Endodermal cell (in vitro differentiated cells): ENCODE data around the gene ANGPTL3. TPM values are rescaled to one million over a fixed set of nuclear protein-coding genes. Genes with fewer than 3 reads are reported as not detected.

Source experiments
- DNase-seq: peaks from one replicate; pipeline ENCODE4 v3.0.0-alpha.2; 2017
- H3K27ac ChIP-seq: 2 replicates; pipeline ENCODE4 v1.5.1; 2013; ENCODE audit warnings: mild to moderate bottlenecking, low read depth, low read length, moderate library complexity
- H3K27me3 ChIP-seq: 2 replicates; pipeline ENCODE4 v1.6.1; 2013; ENCODE audit warnings: mild to moderate bottlenecking, low read length, moderate library complexity; ENCODE audit not compliant: insufficient read depth, control insufficient read depth, poor library complexity, severe bottlenecking
- H3K36me3 ChIP-seq: 2 replicates; pipeline ENCODE4 v1.7.0; 2013; ENCODE audit warnings: mild to moderate bottlenecking, low read length, moderate library complexity; ENCODE audit not compliant: control insufficient read depth, insufficient read depth
- H3K4me1 ChIP-seq: one replicate; pipeline ENCODE4 v1.7.0; 2013; ENCODE audit warnings: low read length; ENCODE audit not compliant: control insufficient read depth, insufficient read depth
- H3K4me3 ChIP-seq: 2 replicates; pipeline ENCODE4 v1.5.1; 2013; ENCODE audit warnings: mild to moderate bottlenecking, low read length, moderate library complexity
- H3K9ac ChIP-seq: 2 replicates; pipeline ENCODE4 v1.6.1; 2013; ENCODE audit warnings: mild to moderate bottlenecking, low read length, moderate library complexity; ENCODE audit not compliant: poor library complexity, severe bottlenecking; ENCODE audit errors: extremely low read depth
- H3K9me3 ChIP-seq: 2 replicates; pipeline ENCODE4 v1.6.1; 2013; ENCODE audit warnings: mild to moderate bottlenecking, low read length, moderate library complexity; ENCODE audit not compliant: control insufficient read depth
- H3K27ac Mint-ChIP-seq: 2 replicates; pipeline ENCODE4 v1.8.0; 2020; ENCODE audit warnings: mixed read lengths
- H3K27me3 Mint-ChIP-seq: 2 replicates; pipeline ENCODE4 v1.8.0; 2021; ENCODE audit warnings: mild to moderate bottlenecking, mixed read lengths; ENCODE audit not compliant: insufficient read depth
- H3K36me3 Mint-ChIP-seq: 2 replicates; pipeline ENCODE4 v1.8.0; 2020; ENCODE audit warnings: low read depth, mixed read lengths
- H3K4me1 Mint-ChIP-seq: 2 replicates; pipeline ENCODE4 v1.8.0; 2020; ENCODE audit warnings: mixed read lengths
- H3K4me3 Mint-ChIP-seq: 2 replicates; pipeline ENCODE4 v1.8.0; 2020; ENCODE audit warnings: mild to moderate bottlenecking, moderate library complexity, mixed read lengths
- H3K9me3 Mint-ChIP-seq: 2 replicates; pipeline ENCODE4 v1.8.0; 2020; ENCODE audit warnings: mild to moderate bottlenecking, mixed read lengths
- CTCF ChIP-seq: fragments of 200-600 bp; sonication (generic); conservative IDR thresholded peaks from 2 replicates; pipeline ENCODE4 v1.5.0; 2021; ENCODE audit warnings: antibody characterized with exemption, mild to moderate bottlenecking
- WGBS, 2 experiments: methylation state at CpG; one replicate each; pipeline versions ENCODE4 v1.1.5 to v1.1.7; 2013; ENCODE audit warnings: missing lambda C conversion rate in 2 of 2, mixed read lengths in 1 of 2; ENCODE audit not compliant: insufficient coverage in 1 of 2, insufficient read length in 1 of 2; 5-methylcytosine and 5-hydroxymethylcytosine counted together
- total RNA-seq, 2 donors: library from RNA; stranded (reverse); fragmentation: NEBNext Ultra II Directional in 1 of 2; extraction: Animal tissue kit (Norgen Biotek cat#: 25700) in 1 of 2; gene quantifications; 2 replicates in 1 of 2; 3 replicates in 1 of 2; pipeline ENCODE4 v1.2.1, GENCODE V29; 2021

ANGPTL3 gene
- total RNA-seq, 2 donors from 2014 or later = not detected

DNA sequence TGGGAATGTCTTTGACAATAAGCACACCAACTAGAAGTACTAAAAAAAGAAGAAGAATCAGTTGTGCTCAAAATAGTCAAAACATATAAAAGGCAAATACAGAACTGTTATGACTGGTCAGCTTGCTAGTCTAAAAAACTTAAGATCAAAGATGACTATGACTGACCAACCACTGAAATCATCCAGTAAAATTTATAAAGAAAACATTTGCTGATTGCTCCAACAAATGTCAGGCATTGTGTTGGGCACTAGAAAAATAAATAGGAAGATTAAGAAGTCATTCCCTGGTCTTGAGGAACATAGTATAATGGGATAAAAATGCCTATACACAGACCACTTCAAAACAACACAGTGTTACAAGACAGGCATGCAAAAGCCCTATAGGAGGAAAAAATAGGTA, 9.3 kb upstream of the ANGPTL3 start:
- TF ChIP-seq CTCF = no peak
- Mint-ChIP-seq H3K36me3 (peaks cover 30% of the 10 kb centered on the region), H3K27me3 (no peaks in the 10 kb centered on the region), H3K4me3 (no peak overlapping the region), H3K27ac (no peak overlapping the region), H3K9me3 (no peaks in the 10 kb centered on the region), H3K4me1 (peaks cover 7% of the 10 kb centered on the region)
- H3K4me1 ChIP-seq = no peaks in the 10 kb centered on the region
- H3K4me3 ChIP-seq = no peak overlapping the region
- DNase-seq = no peak
- H3K27me3 ChIP-seq = no peaks in the 10 kb centered on the region
- H3K9ac ChIP-seq = no peak overlapping the region
- H3K27ac ChIP-seq = no peak overlapping the region
- peaks cover 39% of the 10 kb centered on the region for H3K36me3 ChIP-seq
- H3K9me3 ChIP-seq = peaks cover 7% of the 10 kb centered on the region

DNA sequence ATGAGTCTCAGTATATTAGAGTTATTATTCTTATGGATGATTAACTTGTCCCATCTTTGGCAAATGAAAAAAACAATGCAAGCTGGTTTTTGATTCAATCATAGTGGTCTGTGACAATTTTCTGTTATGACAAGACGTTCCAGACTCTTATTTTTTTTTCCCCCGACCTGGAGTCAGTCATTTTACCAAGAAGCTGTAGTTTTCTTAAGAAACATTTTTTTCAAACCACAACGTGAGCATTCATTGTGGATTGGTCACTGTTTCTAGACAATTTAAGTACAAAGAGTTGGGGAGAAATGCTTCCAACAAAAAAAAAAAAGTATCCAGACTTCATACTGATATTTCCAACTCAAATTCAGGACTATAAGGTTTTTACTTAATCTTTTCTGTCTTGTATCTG, 8.0 kb upstream of the ANGPTL3 start:
- peaks cover 27% of the 10 kb centered on the region for H3K36me3 Mint-ChIP-seq
- TF ChIP-seq CTCF = no peak
- no peak overlapping the region for H3K4me3 Mint-ChIP-seq
- DNase-seq = no peak
- no peaks in the 10 kb centered on the region for H3K4me1 ChIP-seq
- H3K27ac Mint-ChIP-seq = no peak overlapping the region
- H3K27me3 ChIP-seq = no peaks in the 10 kb centered on the region
- no peak overlapping the region for H3K9ac ChIP-seq
- H3K4me1 Mint-ChIP-seq = peaks cover 7% of the 10 kb centered on the region
- peaks cover 29% of the 10 kb centered on the region for H3K36me3 ChIP-seq
- 95 to 100% methylated on average over 1 to 3 of the region's 3 CpGs for WGBS, 2 experiments
- H3K9me3 ChIP-seq = peaks cover 7% of the 10 kb centered on the region
- H3K27me3 Mint-ChIP-seq = no peaks in the 10 kb centered on the region
- no peak overlapping the region for H3K4me3 ChIP-seq
- H3K9me3 Mint-ChIP-seq = no peaks in the 10 kb centered on the region
- H3K27ac ChIP-seq = no peak overlapping the region

DNA sequence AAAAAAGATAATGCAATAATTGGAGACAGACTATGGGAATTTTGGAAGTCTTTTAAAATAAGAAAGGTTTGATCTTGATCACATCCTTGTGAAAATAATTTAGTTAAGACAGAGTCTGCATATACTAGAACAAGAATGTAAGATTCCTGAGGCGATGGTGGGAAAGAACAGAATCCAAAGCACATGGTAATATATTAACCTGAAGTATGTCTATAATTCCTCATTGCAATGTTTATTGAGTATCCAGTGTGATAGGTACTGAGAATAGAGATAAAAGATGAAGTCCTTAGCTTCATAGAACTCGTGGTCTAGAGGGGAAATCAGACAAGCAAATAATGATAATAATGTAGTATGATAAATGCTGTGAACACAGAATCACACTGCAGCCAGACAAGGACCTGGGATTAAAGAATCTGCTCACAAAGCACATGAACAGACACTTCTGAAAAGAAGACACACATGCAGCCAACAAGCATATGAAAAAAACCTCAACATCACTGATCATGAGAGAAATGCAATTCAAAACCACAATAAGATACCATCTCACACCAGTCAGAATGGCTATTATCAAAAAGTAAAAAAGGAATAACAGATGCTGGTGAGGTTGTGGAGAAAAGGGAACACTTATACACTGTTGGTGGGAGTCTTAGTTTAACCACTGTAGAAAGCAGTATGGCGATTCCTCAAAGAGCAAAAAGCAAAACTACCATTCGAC, 6.9 kb upstream of the ANGPTL3 start:
- Mint-ChIP-seq H3K4me1 (peaks cover 6% of the 10 kb centered on the region), H3K27ac (no peak overlapping the region), H3K4me3 (no peak overlapping the region)

More for the DNA sequence above, 6.9 kb upstream of the ANGPTL3 start:
- no peaks in the 10 kb centered on the region for H3K27me3 Mint-ChIP-seq
- H3K36me3 Mint-ChIP-seq = peaks cover 20% of the 10 kb centered on the region
- Histone ChIP-seq H3K36me3 (peaks cover 18% of the 10 kb centered on the region), H3K27me3 (no peaks in the 10 kb centered on the region), H3K9me3 (no peaks in the 10 kb centered on the region), H3K4me1 (no peaks in the 10 kb centered on the region), H3K27ac (no peak overlapping the region), H3K9ac (no peak overlapping the region), H3K4me3 (no peak overlapping the region)
- WGBS, 2 experiments = 86 to 90% methylated on average over 2 to 4 of the region's 4 CpGs
- no peaks in the 10 kb centered on the region for H3K9me3 Mint-ChIP-seq
- TF ChIP-seq CTCF = no peak
- DNase-seq = no peak
